Naive thymus-derived CD4-positive, alpha-beta T cell (primary cell): Measurements from ENCODE around the gene CCDC9B. TPM values are rescaled to one million over a fixed set of nuclear protein-coding genes. Genes with fewer than 3 reads are reported as not detected.
A peak's percentile ranks its signal among the peaks of the same experiment; 100 is the strongest.

Experiments used
- ATAC-seq: fragments of 150-1000 bp; cut with Tn5 transposase; 2 replicates; pipeline ENCODE4 v1.10.0; 2021; ENCODE audit warnings: mild to moderate bottlenecking, moderate library complexity
- CTCF ChIA-PET: fragments of 350-600 bp; sonication (Branson Sonifier 250); formaldehyde crosslinking; loops from one replicate; lab custom pipeline; 2021; ENCODE audit warnings: antibody characterized with exemption; lab: Charles Lee
- POLR2A ChIA-PET: fragments of 350-600 bp; sonication (Branson Sonifier 250); formaldehyde crosslinking; loops from one replicate; lab custom pipeline; 2021; ENCODE audit warnings: antibody characterized with exemption, inconsistent platforms; lab: Charles Lee
- DNase-seq, 9 donors: peaks; one replicate each; pipeline versions ENCODE4 v3.0.0 to v3.0.0-alpha.2; 2020 to 2022; ENCODE audit warnings: mixed read lengths in 1 of 9
- H3K27ac ChIP-seq: one replicate; pipeline ENCODE4 v1.7.0; 2013; ENCODE audit warnings: mild to moderate bottlenecking, low read depth, low read length, moderate library complexity
- H3K27me3 ChIP-seq, 2 donors: one replicate each; pipeline ENCODE4 v1.7.0; 2013; ENCODE audit warnings: low read length in 2 of 2, mild to moderate bottlenecking in 2 of 2, moderate library complexity in 2 of 2; ENCODE audit not compliant: control insufficient read depth in 2 of 2, insufficient read depth in 2 of 2
- H3K36me3 ChIP-seq, 3 experiments: 1 replicate in 2 of 3; 2 replicates in 1 of 3; pipeline ENCODE4 v1.7.0; 2013; ENCODE audit warnings: low read length in 3 of 3, mild to moderate bottlenecking in 3 of 3, moderate library complexity in 1 of 3; ENCODE audit not compliant: insufficient read depth in 3 of 3, control insufficient read depth in 2 of 3
- H3K4me1 ChIP-seq, 2 donors: one replicate each; pipeline ENCODE4 v1.7.0; 2013; ENCODE audit warnings: low read length in 2 of 2, mild to moderate bottlenecking in 2 of 2, moderate library complexity in 1 of 2; ENCODE audit not compliant: control insufficient read depth in 2 of 2, insufficient read depth in 2 of 2
- H3K4me3 ChIP-seq: 2 replicates; pipeline ENCODE4 v1.7.0; 2013; ENCODE audit warnings: mild to moderate bottlenecking, low read length
- H3K9me3 ChIP-seq, 3 experiments: 1 replicate in 2 of 3; 2 replicates in 1 of 3; pipeline ENCODE4 v1.7.0; 2013; ENCODE audit warnings: low read length in 3 of 3; ENCODE audit not compliant: control insufficient read depth in 2 of 3
- H3K27ac Mint-ChIP-seq, 9 donors: one replicate each; pipeline ENCODE4 v1.8.0; 2020 to 2022; ENCODE audit warnings: mixed read lengths in 9 of 9, mild to moderate bottlenecking in 8 of 9, moderate library complexity in 5 of 9, inconsistent platforms in 2 of 9
- H3K27me3 Mint-ChIP-seq, 5 donors: one replicate each; pipeline ENCODE4 v1.8.0; 2021 to 2022; ENCODE audit warnings: mixed read lengths in 5 of 5, mild to moderate bottlenecking in 1 of 5
- H3K36me3 Mint-ChIP-seq, 5 donors: one replicate each; pipeline ENCODE4 v1.8.0; 2020 to 2022; ENCODE audit warnings: mixed read lengths in 5 of 5, mild to moderate bottlenecking in 3 of 5, inconsistent platforms in 1 of 5
- H3K4me1 Mint-ChIP-seq, 7 donors: one replicate each; pipeline ENCODE4 v1.8.0; 2020 to 2022; ENCODE audit warnings: mixed read lengths in 7 of 7, mild to moderate bottlenecking in 3 of 7, inconsistent platforms in 1 of 7
- H3K4me3 Mint-ChIP-seq, 10 donors: one replicate each; pipeline ENCODE4 v1.8.0; 2020 to 2022; ENCODE audit warnings: mild to moderate bottlenecking in 10 of 10, mixed read lengths in 10 of 10, moderate library complexity in 6 of 10, inconsistent platforms in 2 of 10
- H3K9me3 Mint-ChIP-seq, 11 donors: one replicate each; pipeline ENCODE4 v1.8.0; 2020 to 2022; ENCODE audit warnings: mixed read lengths in 11 of 11, mild to moderate bottlenecking in 4 of 11, inconsistent platforms in 1 of 11, moderate library complexity in 1 of 11
- intact Hi-C, 2 donors: fragments of 100-400 bp; cut with micrococcal nuclease; formaldehyde crosslinking; loops; one replicate each; pipeline ENCODE4 v1.15.1; 2023
- polyA plus RNA-seq, 2 donors: library from polyadenylated mRNA; unstranded; fragments of 300-500 nt; fragmentation: Illumina TruSeq; gene quantifications; one replicate each; pipeline ENCODE4 v1.2.3, GENCODE V29; 2021
- total RNA-seq, 6 experiments: library from RNA in 5 of 6; stranded (reverse) in 5 of 6; gene quantifications; 1 replicate in 5 of 6; 2 replicates in 1 of 6; pipeline ENCODE4 v1.2.3 and lab custom pipeline; 2021 to 2026

Gene CCDC9B
- total and polyA plus RNA-seq, 7 experiments from 2014 or later, result 0.07 to 2.7 (median 1.4) TPM

- CTCF ChIA-PET, result interaction anchor here (1.1 to 19.9 kb wide), 4 partner anchors 9 to 39 kb away, joined by 3 to 366 read pairs (median 74); partner anchors contain the start of genes CCDC9B and INAFM2
- H3K9me3 Mint-ChIP-seq, result no peaks in the 10 kb centered on the region
- ATAC-seq, result peak; percentile 76
- POLR2A ChIA-PET, result interaction anchor here (0.6 to 1.2 kb wide), 4 partner anchors 9 to 170 kb away, joined by 3 to 4 read pairs (median 4); no protein-coding TSS in a partner anchor
- H3K36me3 Mint-ChIP-seq, result peaks cover 0 to 2% (median 0%) of the 10 kb centered on the region in 5 donors
- peak in 7 of 9 donors; percentile 38 to 69 (median 52) for DNase-seq
- intact Hi-C loops, result no loop called here
- H3K4me3 Mint-ChIP-seq, result peak overlapping the region in 9 of 10 donors; percentile 0 to 74 (median 59)
- H3K36me3 ChIP-seq, result no peaks in the 10 kb centered on the region
- H3K4me3 ChIP-seq, result no peak overlapping the region
- H3K27ac Mint-ChIP-seq, result peak overlapping the region in 6 of 9 donors; percentile 42 to 77 (median 65)
- H3K27me3 ChIP-seq, result no peaks in the 10 kb centered on the region
- H3K4me1 Mint-ChIP-seq, result peaks cover 15 to 49% (median 32%) of the 10 kb centered on the region in 7 donors
- H3K9me3 ChIP-seq, result no peaks in the 10 kb centered on the region
- peaks cover 21 to 28% of the 10 kb centered on the region in 2 donors for H3K4me1 ChIP-seq
- H3K27ac ChIP-seq, result no peak overlapping the region
- H3K27me3 Mint-ChIP-seq, result peaks cover 0 to 64% (median 0%) of the 10 kb centered on the region in 5 donors
Measured at GRCh38 chr15:40313531-40314398, 27.0 kb downstream of the CCDC9B start.

GRCh38 chr15:40312370-40313158, 28.2 kb downstream of the CCDC9B start:
- Mint-ChIP-seq H3K9me3 (no peaks in the 10 kb centered on the region), H3K4me1 (peaks cover 20 to 53% (median 37%) of the 10 kb centered on the region in 7 donors), H3K27ac (peak overlapping the region in 2 of 9 donors; percentile 8 to 63), H3K36me3 (peaks cover 0 to 2% (median 0%) of the 10 kb centered on the region in 5 donors), H3K4me3 (no peak overlapping the region), H3K27me3 (peaks cover 0 to 57% (median 0%) of the 10 kb centered on the region in 5 donors)
- Histone ChIP-seq H3K27me3 (no peaks in the 10 kb centered on the region), H3K36me3 (peaks cover 0 to 3% (median 0%) of the 10 kb centered on the region in 3 experiments), H3K4me3 (no peak overlapping the region), H3K9me3 (no peaks in the 10 kb centered on the region), H3K27ac (no peak overlapping the region), H3K4me1 (peaks cover 23 to 29% of the 10 kb centered on the region in 2 donors)
- ChIA-PET CTCF (interaction anchor here (0.7 to 19.9 kb wide), 5 partner anchors 10 to 272 kb away, joined by 3 to 366 read pairs (median 6); partner anchors contain the start of genes CCDC9B and INAFM2), POLR2A (interaction anchor here (6.4 kb wide), 1 partner anchor 7 kb away, joined by 93 read pairs; the partner anchor contains the start of gene INAFM2)
- intact Hi-C loops, result no loop called here
- DNase-seq, result no peak
- no peak for ATAC-seq

GRCh38 chr15:40310993-40311392, 29.7 kb downstream of the CCDC9B start:
- Mint-ChIP-seq H3K36me3 (no peaks in the 10 kb centered on the region), H3K9me3 (no peaks in the 10 kb centered on the region), H3K27me3 (peaks cover 0 to 42% (median 0%) of the 10 kb centered on the region in 5 donors), H3K4me1 (peaks cover 30 to 62% (median 45%) of the 10 kb centered on the region in 7 donors), H3K4me3 (no peak overlapping the region), H3K27ac (peak overlapping the region in 2 of 9 donors; percentile 60 to 75)
- intact Hi-C loops, result loop anchor here (1.0 kb wide), 2 partner anchors 32 to 94 kb away; no protein-coding TSS in a partner anchor
- no peak overlapping the region for H3K4me3 ChIP-seq
- H3K27ac ChIP-seq, result no peak overlapping the region
- DNase-seq (no peak), ATAC-seq (no peak)
- H3K27me3 ChIP-seq, result no peaks in the 10 kb centered on the region
- POLR2A ChIA-PET, result interaction anchor here (0.6 to 6.4 kb wide), 4 partner anchors 8 to 32 kb away, joined by 3 to 93 read pairs (median 17); partner anchors contain the start of gene INAFM2
- peaks cover 0 to 3% (median 0%) of the 10 kb centered on the region in 3 experiments for H3K36me3 ChIP-seq
- CTCF ChIA-PET, result interaction anchor here (0.8 to 19.9 kb wide), 11 partner anchors 10 to 1717 kb away, joined by 3 to 366 read pairs (median 5); partner anchors contain the start of genes ANKRD63, CCDC9B and INAFM2
- peaks cover 27 to 29% of the 10 kb centered on the region in 2 donors for H3K4me1 ChIP-seq
- H3K9me3 ChIP-seq, result no peaks in the 10 kb centered on the region

GRCh38 chr15:40310001-40310959, 30.5 kb downstream of the CCDC9B start:
- peak overlapping the region; percentile 33 to 98 (median 94) for H3K4me3 Mint-ChIP-seq

DNA sequence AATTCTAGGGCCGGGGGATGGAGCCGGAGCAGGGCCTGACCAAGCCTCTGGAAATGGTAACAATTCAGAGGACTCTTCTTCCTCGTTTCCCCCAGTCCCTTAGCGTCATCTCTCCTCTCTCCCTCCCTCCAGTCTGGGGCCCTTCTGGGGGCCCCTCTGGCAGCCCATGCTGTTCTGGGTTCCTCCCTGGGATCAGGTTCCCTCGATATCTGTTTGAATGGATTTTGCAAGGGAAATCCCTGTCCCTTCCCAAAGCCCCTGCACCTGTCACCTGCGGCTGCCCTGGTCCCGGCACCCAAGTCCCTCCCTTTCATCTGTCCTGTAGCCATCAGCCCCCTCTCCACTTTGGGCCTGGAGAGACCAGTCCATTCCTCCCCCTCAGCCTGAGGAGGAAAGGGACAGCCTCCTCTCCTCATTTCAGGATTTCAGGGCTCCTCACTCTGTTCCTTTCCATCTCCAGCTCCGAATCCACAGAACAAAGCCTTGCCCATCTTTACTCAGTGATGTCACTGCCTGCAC, 31.3 kb downstream of the CCDC9B start:
- Histone ChIP-seq H3K36me3 (peaks cover 0 to 12% (median 0%) of the 10 kb centered on the region in 3 experiments), H3K27me3 (no peaks in the 10 kb centered on the region), H3K4me3 (peak overlapping the region; percentile 99), H3K9me3 (no peaks in the 10 kb centered on the region), H3K4me1 (peaks cover 32% of the 10 kb centered on the region in 2 donors), H3K27ac (peak overlapping the region; percentile 94)
- CTCF ChIA-PET, result interaction anchor here (0.9 to 19.9 kb wide), 14 partner anchors 8 to 92 kb away, joined by 3 to 366 read pairs (median 6); partner anchors contain the start of genes CCDC9B and INAFM2
- Mint-ChIP-seq H3K4me3 (peak overlapping the region; percentile 93 to 99 (median 96)), H3K27ac (peak overlapping the region; percentile 84 to 99 (median 97)), H3K4me1 (peaks cover 35 to 65% (median 54%) of the 10 kb centered on the region in 7 donors), H3K27me3 (peaks cover 0 to 28% (median 0%) of the 10 kb centered on the region in 5 donors), H3K36me3 (peaks cover 0 to 2% (median 0%) of the 10 kb centered on the region in 5 donors), H3K9me3 (no peaks in the 10 kb centered on the region)
- POLR2A ChIA-PET, result interaction anchor here (0.7 to 6.4 kb wide), 13 partner anchors 10 to 273 kb away, joined by 3 to 93 read pairs (median 3); partner anchors contain the start of genes ANKRD63 and INAFM2
- intact Hi-C loops, result loop anchor here in 1 of 2 donors (2.0 to 5.0 kb wide), 2 partner anchors 48 to 59 kb away; partner anchors contain the start of gene DISP2
- ATAC-seq, result no peak
- no peak for DNase-seq

More at GRCh38 chr15:40310001-40310959, 30.5 kb downstream of the CCDC9B start:
- Mint-ChIP-seq H3K9me3 (no peaks in the 10 kb centered on the region), H3K27ac (peak overlapping the region; percentile 75 to 98 (median 94)), H3K4me1 (peaks cover 30 to 63% (median 46%) of the 10 kb centered on the region in 7 donors), H3K36me3 (no peaks in the 10 kb centered on the region), H3K27me3 (peaks cover 0 to 35% (median 0%) of the 10 kb centered on the region in 5 donors)
- Histone ChIP-seq H3K27me3 (no peaks in the 10 kb centered on the region), H3K9me3 (no peaks in the 10 kb centered on the region), H3K4me3 (no peak overlapping the region), H3K36me3 (peaks cover 0 to 8% (median 0%) of the 10 kb centered on the region in 3 experiments), H3K27ac (no peak overlapping the region), H3K4me1 (peaks cover 32% of the 10 kb centered on the region in 2 donors)
- ChIA-PET CTCF (interaction anchor here (0.7 to 19.9 kb wide), 19 partner anchors 7 to 1718 kb away, joined by 3 to 366 read pairs (median 5); partner anchors contain the start of genes ANKRD63, CCDC9B and INAFM2), POLR2A (interaction anchor here (0.6 to 6.4 kb wide), 9 partner anchors 9 to 261 kb away, joined by 3 to 93 read pairs (median 4); partner anchors contain the start of gene INAFM2)
- intact Hi-C loops, result loop anchor here (1.0 kb wide), 2 partner anchors 31 to 93 kb away; no protein-coding TSS in a partner anchor
- ATAC-seq (peak; percentile 37), DNase-seq (peak in 8 of 9 donors; percentile 41 to 68 (median 54))
